Measurements from ENCODE around the gene ELOVL5.

Gene ELOVL5

GRCh38 chr6:53236241-53236640 lies 112.5 kb downstream of the ELOVL5 start:
- no peak overlapping the region for H3K4me3 ChIP-seq (replicated peaks; ENCODE audit: insufficient read depth, low read length)
- H3K27ac ChIP-seq (replicated peaks) = no peak overlapping the region
- DNase-seq (ENCODE audit: low read depth in 1 of 2, low spot score in 1 of 2) = no peak
- H3K27me3 ChIP-seq (ENCODE audit: insufficient read depth, poor library complexity, severe bottlenecking) = no peaks in the 10 kb centered on the region
- TF ChIP-seq GABPA (IDR thresholded peaks at IDR 0.05; ENCODE audit: low read depth) (no peak), REST (IDR thresholded peaks at IDR 0.05; ENCODE audit: insufficient replicate concordance, low read depth) (no peak), SPI1 (IDR thresholded peaks at IDR 0.05; ENCODE audit: borderline replicate concordance, low read depth) (no peak), POLR2AphosphoS5 (IDR thresholded peaks at IDR 0.05; ENCODE audit: low read depth) (no peak), CTCF (IDR thresholded peaks at IDR 0.05; ENCODE audit: insufficient read depth, low read length) (no peak)

GRCh38 chr6:53235508-53235907 lies 113.2 kb downstream of the ELOVL5 start:
- DNase-seq (ENCODE audit: low read depth in 1 of 2, low spot score in 1 of 2) = no peak
- Histone ChIP-seq H3K27me3 (ENCODE audit: insufficient read depth, poor library complexity, severe bottlenecking) (no peaks in the 10 kb centered on the region), H3K4me3 (replicated peaks; ENCODE audit: insufficient read depth, low read length) (no peak overlapping the region), H3K27ac (replicated peaks) (no peak overlapping the region)
- no peak for TF ChIP-seq POLR2AphosphoS5 (IDR thresholded peaks at IDR 0.05; ENCODE audit: low read depth)
- no peak for TF ChIP-seq REST (IDR thresholded peaks at IDR 0.05; ENCODE audit: insufficient replicate concordance, low read depth)
- no peak for TF ChIP-seq SPI1 (IDR thresholded peaks at IDR 0.05; ENCODE audit: borderline replicate concordance, low read depth)
- no peak for TF ChIP-seq CTCF (IDR thresholded peaks at IDR 0.05; ENCODE audit: insufficient read depth, low read length)
- TF ChIP-seq GABPA (IDR thresholded peaks at IDR 0.05; ENCODE audit: low read depth) = no peak

- no peaks in the 10 kb centered on the region for H3K27me3 ChIP-seq (ENCODE audit: insufficient read depth, poor library complexity, severe bottlenecking)
- no peak overlapping the region for H3K4me3 ChIP-seq (replicated peaks; ENCODE audit: insufficient read depth, low read length)
- no peak overlapping the region for H3K27ac ChIP-seq (replicated peaks)
- DNase-seq (ENCODE audit: low read depth in 1 of 2, low spot score in 1 of 2) = no peak
- TF ChIP-seq SPI1 (IDR thresholded peaks at IDR 0.05; ENCODE audit: borderline replicate concordance, low read depth) (no peak), CTCF (IDR thresholded peaks at IDR 0.05; ENCODE audit: insufficient read depth, low read length) (no peak), REST (IDR thresholded peaks at IDR 0.05; ENCODE audit: insufficient replicate concordance, low read depth) (no peak), POLR2AphosphoS5 (IDR thresholded peaks at IDR 0.05; ENCODE audit: low read depth) (no peak), GABPA (IDR thresholded peaks at IDR 0.05; ENCODE audit: low read depth) (no peak)
Measured at GRCh38 chr6:53233309-53233708, 115.4 kb downstream of the ELOVL5 start.
